ENCODE data around the gene TCF12.

Gene TCF12

DNA sequence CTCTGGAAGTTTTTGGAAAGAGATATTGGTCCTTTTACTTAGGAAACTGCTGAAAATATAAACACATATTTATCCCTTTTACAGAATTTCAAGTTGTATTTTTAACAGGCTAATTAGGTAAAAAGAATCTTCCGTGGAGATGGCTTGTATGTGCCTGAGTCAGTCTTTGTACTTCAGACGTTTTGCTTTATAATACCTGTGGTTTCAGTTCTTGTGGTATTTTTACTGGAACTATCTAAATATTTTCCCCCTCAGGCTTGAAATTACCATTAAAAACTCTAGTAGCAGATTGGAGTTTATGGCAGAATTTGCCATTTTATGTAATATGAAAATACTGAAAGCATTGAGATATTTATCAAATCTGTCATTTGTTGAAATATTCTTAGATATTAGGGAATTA lies 306.2 kb downstream of the TCF12 start:
- DNase-seq = no peak

DNA sequence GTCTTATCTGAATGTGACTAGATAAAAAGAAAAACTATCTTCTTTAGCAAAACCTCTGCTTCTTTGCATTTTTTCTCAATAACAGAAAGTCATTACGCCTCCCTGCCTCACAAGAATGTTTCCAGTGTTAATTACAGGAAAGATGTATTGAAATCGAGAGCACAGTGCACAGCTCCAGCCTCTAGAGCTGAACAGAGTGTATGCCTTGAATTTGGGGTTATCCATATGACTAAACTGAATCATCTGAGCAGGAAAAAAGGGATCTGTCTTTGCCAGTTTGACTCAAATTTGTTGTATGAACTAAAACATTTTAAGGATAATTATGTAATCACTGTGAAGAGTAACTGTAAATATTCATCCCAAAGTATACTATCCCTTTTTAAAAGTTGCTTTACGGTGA lies 308.7 kb downstream of the TCF12 start:
- no peak for DNase-seq

GRCh38 chr15:57227899-57228298 lies 309.5 kb downstream of the TCF12 start:
- DNase-seq = no peak

GRCh38 chr15:57228395-57228794 lies 310.0 kb downstream of the TCF12 start:
- DNase-seq = no peak

- DNase-seq = no peak
These were observed 310.6 kb downstream of the TCF12 start for GRCh38 chr15:57229051-57229450.

GRCh38 chr15:57231559-57231958 lies 313.1 kb downstream of the TCF12 start:
- DNase-seq = no peak

DNA sequence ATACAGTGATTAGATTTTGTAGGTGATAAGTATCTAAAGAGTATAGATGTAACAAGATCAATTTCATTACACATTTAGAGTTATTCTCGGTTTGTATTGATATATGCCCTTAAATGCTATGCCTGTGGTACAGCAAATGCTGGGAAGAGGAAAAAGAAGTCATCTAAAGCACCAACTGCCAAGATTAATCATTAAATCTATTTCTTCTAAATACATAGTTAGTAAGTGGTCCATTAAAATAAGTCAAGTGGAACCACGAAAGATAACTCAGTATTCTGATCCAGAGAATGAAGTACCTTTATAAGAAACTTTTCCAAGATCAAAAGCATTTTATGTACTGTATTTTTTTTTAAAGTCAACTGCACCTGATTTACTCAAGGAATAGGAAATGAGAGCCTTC lies 315.7 kb downstream of the TCF12 start:
- no peak for DNase-seq

DNA sequence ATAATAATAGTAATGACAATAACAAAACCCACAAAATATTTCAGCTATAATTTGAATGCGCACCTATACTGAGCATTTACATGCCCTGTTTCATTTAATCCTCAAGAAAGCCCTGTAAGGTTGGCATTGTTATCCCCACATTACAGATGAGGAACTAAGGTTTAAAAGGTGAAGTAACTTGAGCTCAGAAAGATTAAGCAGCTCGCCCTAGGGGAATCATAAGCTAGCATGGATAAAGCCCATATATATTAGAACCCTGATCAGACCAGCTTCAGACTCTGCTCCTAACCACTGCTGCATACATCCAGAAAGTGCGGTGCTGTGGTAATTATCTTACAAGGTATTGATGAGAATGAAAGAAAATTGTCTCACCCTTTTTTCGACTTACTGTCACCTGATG lies 316.7 kb downstream of the TCF12 start:
- DNase-seq = no peak

DNA sequence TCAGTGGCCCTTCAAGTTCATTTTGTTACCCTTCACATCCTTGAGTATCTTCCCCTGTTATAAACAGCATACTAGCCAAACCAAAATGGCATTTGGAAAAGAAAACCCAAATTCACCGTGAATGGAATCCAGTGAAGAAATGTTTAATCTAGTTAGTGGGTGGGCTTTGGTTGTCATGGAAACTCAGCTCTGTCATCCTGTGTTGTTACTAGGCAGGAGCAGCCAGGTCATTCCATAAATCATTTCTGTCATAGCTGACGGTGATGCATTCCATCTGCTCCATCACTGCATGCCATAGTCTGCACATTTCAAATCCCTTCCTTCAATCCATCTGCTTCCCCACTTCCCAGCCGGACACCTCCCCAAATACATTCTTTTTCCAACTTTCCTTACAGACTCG lies 317.4 kb downstream of the TCF12 start:
- DNase-seq = no peak

- no peak for DNase-seq
These were observed 318.3 kb downstream of the TCF12 start for GRCh38 chr15:57236561-57237300.

GRCh38 chr15:57237301-57237642 lies 318.8 kb downstream of the TCF12 start:
- DNase-seq = no peak

DNA sequence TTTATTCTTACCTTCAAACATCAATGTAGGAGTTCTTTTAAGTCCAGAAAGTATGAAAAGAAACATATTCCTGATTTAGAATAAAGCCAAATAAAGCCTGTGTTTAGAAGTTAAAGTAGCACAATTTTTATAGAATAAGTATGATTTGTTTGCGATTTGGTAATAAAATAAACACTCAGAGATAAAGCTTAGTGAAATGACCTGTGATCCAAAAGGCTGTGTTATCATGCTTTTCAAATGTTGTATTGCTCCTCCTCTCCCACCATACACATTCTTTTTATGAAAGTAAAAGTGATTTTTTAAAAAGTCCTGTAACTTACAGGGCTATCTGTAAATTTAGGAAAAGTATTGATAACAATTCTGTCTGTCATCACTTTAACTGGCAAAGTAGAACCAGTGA lies 319.2 kb downstream of the TCF12 start:
- no peak for DNase-seq

GRCh38 chr15:57245130-57245529 lies 326.7 kb downstream of the TCF12 start:
- no peak for DNase-seq

DNA sequence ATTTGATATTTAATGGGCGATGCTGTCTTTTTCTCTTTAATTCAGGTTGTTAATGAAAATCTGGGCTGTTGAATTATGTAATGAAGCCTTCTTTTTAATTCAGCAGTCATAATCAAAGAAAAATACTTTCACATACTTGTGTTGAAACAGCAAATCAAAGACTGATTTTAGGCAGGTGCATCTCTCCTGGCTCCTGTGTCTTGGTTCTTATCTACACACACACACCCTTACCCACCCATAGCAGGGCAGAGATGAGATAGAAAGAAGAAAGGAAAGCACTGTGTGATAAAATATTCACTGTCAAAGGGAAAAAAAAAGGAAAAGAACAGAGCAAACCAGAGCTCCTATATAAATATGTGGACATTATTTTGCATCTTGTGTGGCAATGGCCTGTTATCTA lies 327.3 kb downstream of the TCF12 start:
- DNase-seq = no peak

DNA sequence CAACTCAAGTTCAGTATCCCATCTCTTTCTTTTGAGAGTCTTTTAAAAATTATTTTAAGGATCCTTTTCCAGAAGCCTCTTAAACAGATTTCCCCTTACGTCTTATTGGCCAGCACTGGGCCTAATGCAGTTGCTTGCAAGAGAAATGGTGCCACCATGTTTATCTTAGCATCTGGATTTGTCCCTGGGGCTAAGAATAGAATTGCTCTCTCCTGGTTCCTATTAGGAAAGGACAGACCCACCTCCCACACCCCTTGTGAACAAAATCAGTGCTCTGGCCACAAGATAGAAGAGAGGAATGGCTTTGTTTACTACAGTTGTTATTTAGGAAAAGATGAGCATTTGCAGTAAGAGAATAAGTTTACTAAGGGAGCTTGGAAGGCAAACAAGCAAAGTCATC lies 329.6 kb downstream of the TCF12 start:
- DNase-seq = no peak

GRCh38 chr15:57251308-57251707 lies 332.9 kb downstream of the TCF12 start:
- DNase-seq = no peak

GRCh38 chr15:57251941-57252340 lies 333.5 kb downstream of the TCF12 start:
- DNase-seq = no peak

DNA sequence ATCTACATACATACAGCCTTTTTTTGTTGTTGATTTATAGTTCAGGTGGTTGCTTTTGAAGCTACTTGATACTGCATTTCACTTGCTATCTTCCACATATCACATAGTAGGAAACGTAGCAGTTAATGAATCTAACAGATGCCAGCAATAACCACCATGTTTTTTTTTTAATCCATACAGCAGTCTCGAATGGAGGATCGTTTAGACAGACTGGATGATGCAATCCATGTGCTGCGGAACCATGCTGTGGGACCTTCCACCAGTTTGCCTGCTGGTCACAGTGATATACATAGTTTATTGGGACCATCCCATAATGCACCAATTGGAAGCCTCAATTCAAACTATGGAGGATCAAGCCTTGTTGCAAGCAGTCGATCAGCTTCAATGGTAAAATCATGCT lies 334.6 kb downstream of the TCF12 start:
- DNase-seq = no peak

DNA sequence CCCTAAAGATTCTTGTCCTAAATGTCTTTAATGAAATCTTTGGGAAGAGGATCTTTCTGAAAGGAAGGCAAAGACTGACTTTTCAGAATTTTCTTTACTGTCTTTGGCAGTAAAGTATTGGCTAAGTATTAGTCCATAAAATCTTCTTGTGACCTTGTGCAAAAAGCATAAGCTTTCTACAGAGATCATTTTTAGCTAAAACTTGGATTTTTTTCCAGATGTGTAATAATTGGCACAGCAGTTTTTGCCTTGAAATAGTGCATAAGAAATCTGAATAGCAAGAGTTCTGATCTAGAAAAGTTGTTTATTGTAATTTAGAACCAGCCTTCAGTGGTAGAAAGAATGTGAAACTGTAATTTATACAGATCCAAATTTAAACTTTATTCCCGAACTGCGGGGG lies 335.1 kb downstream of the TCF12 start:
- DNase-seq = no peak

DNA sequence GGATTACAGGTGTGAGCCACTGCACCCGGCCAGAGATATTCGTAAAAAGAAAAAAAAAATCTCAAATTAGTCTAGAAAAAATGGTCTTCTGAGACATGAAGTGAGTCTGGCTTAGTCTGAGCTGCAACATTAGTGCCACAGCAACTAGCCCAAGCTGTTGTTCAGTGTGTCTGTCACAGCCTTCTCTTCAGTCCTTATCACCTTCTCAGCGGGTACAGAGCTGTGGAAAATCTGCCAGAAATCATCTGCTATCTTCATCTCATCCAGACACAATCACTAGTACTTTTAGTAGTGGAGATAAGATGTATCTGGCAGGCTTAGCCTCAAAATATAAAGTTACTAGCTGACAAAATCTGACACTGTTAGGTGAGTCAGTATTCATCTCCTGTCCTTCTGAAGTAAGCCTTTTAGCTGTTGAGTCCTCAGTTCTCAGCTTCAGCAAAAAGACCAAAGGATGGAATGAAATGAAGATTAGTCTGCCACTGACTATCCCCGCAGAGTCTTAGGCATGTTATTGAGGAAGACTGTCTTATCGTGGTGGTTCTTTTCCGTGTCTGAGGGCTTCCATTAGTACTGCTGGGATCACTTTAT lies 337.4 kb downstream of the TCF12 start:
- DNase-seq = no peak

DNA sequence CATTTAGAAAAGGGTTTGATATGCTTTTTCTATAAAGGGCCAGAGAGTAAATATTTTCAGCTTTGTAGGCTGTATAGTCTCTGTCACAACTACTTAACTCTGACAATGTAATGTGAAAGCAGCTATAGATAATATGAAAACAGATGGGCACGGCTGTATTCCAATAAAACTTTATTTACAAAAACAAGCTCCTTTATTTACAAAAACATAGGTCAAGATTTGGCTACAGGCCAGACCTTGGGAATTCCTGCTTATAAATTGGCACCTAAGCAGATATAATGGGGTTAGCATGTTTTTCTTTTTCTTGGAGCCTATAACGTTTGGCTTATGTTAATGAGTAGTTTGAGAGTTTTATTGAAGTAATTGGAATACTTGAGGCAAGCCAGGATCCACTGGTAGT lies 338.5 kb downstream of the TCF12 start:
- no peak for DNase-seq

DNA sequence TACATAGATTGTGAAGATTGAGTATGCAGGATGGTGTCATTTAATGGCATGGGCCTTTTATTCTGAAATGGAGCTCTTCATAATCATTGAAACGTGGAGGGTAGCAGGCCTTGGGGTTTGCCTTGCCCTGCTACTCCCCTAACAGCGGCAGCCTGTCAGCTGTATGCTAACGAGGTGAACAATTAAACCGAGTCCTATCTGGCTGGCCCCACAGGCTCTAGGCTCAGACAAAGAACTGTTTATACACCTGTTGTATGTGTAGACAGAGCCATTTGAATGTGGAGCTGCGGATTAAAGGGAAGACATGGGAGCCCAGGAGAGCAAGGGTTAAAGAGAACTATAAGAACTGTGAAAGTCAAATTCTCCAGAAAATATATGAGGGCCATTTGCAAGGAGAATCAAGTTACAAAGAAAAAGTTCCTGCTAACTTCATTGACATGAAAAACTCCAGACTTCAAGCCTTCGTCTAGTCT lies 341.2 kb downstream of the TCF12 start:
- DNase-seq = no peak

- no peak for DNase-seq
These were observed 345.1 kb downstream of the TCF12 start for GRCh38 chr15:57263520-57263919.

- no peak for DNase-seq
These were observed 354.4 kb downstream of the TCF12 start for GRCh38 chr15:57272771-57273357.

DNA sequence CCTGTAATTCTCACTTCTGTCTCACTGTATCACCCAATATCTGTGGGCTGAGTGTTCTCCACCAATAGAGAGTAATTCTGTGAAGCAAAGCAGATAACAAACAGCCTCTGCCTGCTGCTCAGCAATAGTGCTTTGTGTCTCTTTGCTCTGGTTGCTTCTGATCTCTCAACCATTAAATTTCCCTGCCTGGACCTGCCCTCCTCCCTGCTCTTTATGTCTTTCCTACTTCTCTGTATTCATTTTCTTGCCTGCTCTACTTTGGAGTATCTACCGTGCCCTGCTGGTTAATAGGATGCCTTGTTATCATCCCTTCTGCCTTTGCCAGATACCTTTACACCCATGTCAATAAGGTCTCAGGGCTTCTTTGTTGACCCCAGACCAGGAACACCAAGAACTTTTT lies 355.0 kb downstream of the TCF12 start:
- DNase-seq = no peak

Data from activated CD4-positive, alpha-beta T cell treated with anti-CD3 and anti-CD28 coated beads, Interleukin-2, amount 50 U/mL, for 16 hours (primary cell).